HG03025 (cell line): ENCODE results near the gene NFKBIB.
"Not testable (repeated sequence)": the region's sequence is repeated elsewhere in the genome, so short reads cannot be mapped to it uniquely, and the experiment has no call there.

Source experiments
- ATAC-seq: cut with Tn5 transposase; IDR thresholded peaks from one replicate; pipeline ENCODE4 v1.9.1; 2021; ENCODE audit warnings: mild to moderate bottlenecking, moderate library complexity; ENCODE audit not compliant: unreplicated experiment, low FRiP score

NFKBIB gene

DNA sequence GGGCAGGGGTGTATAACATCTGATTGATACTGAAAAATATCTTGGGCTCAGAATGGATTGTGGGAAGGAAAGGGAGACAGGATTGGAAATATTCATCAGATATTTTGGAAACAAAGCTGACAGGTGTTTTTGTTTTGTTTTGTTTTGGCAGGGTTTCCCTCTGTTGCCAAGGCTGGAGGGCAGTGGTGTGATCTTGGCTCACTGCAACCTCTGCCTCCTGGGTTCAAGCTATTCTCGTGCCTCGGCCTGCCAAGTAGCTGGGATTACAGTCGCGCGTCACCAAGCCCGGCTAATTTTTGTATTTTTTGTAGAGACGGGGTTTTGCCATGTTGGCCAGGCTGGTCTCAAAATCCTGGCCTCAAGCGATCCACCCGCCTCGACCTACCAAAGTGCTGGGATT is 26.4 kb upstream of the NFKBIB start:
- not testable (repeated sequence) for ATAC-seq

DNA sequence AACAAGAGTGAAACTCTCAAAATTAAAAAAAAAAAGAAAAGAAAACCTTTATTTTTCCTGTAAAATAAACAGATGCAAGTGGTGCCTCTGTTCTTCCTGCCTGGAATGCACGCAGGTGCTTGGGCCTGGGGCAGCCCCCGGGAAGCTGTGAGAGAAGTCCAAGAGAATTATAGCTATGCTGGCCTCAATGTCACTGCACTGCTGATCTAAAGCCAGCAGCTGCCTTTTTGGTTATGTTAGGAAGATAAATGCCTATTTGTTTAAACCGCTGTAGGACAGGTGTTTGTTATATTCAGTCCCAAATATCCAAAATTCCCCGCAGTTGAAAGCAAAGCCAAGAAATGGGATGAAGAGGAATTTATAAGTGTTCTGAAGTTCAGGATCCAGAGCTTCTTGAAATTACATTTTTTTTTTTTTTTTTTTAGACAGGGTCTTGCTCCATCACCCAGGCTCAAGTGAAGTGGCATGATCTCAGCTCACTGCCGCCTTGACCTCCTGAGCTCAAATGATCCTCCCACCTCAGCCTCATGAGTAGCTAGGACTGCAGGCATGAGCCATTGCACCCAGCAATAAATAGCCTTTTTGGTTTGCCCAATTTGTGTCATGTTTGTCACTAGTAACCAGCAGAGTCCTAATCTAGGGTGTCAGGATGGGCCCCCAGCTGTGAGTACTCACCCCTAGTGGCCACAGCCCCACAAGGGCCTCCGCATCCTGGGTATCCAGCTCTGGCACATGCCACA is 23.9 kb upstream of the NFKBIB start:
- ATAC-seq, result no peak

DNA sequence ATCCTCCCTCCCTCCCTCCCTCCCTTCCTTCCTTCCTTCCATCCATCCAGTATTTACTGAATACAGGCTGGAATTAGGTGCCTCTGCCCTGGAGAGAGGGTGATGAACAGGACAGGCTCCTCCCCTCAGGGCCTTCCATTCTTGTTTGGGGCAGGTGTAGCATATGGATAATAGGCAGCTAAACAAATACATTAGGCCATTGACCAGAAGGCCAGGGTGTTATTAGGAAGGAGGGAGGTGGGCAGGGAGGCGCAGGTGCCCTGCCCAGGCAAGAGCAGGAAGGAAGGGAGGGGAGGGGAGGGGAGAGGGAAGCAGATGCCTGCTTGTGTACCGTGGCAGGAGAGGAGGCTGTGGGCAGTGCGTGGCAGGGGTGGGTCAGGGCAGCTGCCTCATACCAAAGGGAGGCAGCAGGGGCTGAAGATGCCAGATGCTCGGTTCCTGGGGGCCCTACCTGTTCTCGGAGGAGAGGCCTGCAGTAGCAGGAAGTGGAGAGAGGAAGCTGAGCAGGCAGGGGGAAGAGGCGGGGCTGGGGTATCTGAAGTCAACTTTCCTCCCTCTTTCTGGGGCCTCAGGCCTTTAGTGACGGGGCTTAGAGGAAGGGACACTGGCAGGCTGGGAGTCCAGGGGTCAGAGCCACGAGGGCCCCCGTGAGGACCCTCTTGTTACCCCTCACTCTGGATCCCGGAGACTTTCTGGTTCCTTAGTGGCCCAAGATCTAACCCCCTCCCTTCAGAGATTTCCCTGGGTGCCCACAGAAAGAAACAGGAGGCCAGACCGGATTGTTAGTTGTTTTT is 21.8 kb upstream of the NFKBIB start, which contains the start of gene RINL:
TSS of gene RINL (minus strand) at position 495 of the 794 bp plus-strand sequence. CDS start 1,533 bp downstream, outside the sequence.
- no peak for ATAC-seq

DNA sequence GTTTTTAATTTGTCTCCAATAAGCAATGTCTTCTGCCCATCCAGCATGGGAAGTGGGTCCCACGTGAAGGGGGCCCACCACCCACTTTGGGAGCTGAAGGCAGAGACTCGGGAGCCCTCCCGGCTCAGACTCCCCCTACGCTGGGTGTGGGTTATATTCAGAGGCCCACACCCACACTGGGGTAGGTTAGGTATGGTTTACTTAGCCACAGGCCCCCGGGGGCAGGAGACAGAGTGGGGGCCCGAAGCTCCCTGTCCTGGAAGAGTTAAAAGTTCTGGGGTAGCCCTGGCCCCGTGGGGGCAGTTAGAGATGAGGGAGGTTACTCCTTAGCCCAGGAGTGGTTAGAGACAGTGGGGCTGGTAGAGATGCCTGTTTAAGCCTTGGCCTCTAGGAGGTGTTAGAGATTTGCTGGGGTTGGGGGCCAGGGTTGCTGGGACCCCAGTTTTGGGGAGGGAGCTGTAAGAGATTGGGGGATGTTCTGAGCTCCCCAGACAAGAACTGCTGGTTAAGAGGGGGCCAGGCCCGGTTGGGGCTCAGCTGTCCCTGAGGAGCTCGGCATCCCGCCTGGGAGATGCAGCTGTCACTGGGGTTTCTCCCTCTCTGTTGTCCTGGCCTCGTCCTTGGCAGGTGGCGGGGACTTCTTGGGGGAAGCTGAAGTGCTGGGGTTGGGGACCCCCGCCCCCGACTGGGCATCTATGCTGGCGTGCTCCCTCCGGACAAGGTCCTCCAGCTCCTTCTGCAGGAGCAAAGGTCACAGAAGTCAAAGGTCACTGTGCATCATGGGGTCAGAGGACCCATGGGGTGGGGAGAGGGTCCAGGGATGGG is 21.0 kb upstream of the NFKBIB start:
- no peak for ATAC-seq

DNA sequence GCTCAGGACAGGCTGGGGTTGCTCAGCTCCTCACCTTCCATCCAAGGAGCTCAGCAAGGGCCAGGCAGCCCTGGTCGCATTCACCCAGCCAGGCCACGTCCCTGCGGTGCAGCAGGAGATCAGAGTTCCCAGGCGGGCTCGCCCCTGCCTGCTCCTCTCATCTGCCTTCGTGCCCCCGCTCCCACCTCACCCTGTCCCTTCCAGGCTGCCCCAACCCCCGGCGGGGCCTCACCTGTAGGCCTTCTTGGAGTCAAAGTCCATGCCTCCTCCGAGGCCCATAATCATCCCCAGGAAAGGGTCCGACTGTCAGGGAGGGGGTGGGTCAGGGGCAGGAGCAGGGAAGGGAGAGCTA is 20.4 kb upstream of the NFKBIB start:
- no peak for ATAC-seq

DNA sequence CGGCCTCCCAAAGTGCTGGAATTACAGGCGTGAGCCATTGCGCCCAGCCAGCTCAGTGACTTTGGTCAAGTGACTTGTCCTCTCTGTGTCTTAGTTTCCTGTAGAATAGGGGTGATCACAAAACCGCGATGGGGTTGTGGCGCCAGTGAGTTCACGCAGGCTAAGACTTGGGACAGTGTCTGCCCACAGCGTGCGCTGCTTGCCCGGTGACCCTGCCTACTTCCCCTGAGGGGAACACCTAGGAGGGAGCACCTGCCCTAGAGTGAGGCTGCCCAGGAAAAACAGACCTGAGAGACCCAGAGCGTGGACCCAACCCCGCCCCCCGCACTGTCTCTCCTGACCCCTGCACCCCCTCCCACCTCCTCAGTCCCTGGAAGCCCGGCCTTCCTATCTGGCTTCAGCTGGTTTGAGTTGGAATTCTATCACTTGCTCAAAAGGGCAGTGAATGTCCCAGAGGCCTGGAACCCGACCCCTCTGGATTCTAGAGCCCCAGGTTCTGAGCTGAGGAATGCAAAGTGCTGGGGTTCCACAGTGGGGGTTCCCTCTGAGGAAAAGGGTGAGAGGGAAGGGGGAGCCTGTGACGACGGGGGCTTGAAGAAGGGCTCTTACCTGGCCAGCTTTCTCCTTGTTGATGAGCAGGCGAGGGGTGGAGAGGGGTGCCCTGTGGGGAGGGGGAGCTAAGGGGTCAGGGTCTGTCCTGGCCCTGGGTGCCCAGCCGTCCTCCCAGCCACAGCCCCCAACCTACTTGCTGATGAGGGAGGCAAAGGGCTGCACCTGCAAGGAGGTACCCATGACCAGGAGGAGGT is 19.5 kb upstream of the NFKBIB start:
- ATAC-seq, result no peak

DNA sequence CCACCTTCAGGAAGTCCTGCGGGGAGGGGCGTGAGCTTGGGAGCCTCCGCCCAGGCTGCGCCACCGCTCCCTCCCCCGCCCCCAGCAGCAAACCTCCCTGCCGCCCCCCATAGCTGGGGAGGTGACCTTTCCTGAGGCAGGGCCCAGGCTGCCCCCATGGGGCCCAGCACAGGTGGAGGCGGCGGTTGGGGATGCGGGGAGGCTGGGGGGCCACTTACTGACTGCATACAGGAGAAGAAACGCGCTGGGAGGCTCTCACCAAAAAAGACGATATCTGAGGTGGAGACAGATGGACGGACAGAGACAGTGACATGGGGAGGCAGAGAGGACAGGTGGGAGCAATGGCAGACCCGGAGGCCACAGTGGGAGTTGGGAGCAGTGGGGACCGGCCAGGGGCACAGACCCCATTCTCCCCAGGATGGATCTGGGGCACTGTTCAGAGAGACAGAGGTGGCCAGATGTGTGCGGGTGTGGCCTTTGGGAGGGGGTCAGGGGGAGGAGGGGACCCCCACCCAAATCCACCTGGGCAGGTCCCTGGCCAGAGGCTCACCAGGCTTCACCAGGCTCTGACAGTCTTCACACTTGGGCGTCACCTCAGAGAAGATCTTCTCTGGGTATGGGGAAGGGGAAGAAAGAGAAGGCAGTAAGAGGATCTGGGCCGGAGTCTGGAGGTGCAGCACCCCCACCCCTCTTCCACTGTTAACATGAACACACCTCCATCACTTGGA is 18.7 kb upstream of the NFKBIB start:
- no peak for ATAC-seq

DNA sequence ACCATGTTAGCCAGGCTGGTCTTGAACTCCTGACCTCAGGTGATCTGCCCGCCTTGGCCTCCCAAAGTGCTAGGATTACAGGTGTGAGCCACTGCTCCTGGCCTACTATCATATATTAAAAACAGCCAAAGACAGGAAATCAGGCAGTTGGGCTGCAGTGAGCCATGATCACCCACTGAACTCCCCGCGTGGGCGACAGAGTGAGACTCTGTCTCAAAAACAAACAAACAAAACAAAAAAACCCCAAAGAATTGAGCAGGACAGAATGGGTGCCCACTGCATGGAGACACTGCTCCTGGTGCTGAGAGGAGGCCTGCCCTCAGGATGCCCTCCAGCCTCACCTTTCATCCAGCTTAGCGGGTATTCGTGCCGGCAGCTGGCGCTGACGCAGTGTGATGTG is 16.5 kb upstream of the NFKBIB start:
- no peak for ATAC-seq

DNA sequence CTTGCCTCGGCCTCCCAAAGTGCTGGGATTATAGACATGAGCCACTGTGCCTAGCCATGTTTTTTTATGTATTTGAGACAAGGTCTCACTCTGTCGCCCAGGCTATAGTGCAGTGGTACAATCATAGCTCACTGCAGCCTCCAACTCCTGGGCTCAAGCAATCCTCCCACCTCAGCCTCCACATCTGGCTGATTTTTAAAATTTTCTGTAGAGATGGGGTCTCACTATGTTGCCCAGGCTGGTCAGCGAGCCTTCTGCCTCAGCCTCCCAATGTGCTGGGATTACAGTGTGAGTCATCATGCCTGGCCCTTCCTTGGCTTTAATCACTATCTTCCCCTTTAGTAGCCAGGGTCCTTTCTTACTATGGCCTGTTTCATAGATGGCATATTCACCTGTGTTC is 15.1 kb upstream of the NFKBIB start:
- ATAC-seq, result not testable (repeated sequence)

DNA sequence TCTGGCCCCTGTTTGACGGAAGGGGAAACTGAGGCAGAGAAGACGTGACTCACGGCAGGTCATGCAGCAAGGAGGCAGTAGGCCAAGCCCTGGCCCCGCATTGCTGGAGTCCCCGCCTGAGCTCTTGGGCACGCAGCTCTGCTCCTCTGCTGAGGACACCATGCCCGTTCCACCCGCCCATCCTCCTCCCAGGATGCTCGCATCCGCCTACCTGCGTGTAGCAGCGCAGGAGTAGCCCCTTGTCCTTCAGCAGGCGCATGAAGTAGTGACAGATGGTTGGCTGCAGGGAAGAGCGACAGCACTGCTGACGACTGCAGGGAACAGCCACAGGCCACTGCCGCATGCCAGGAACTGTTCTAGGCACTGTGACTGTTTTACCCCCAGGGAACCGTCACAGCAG is 10.9 kb upstream of the NFKBIB start:
- no peak for ATAC-seq

DNA sequence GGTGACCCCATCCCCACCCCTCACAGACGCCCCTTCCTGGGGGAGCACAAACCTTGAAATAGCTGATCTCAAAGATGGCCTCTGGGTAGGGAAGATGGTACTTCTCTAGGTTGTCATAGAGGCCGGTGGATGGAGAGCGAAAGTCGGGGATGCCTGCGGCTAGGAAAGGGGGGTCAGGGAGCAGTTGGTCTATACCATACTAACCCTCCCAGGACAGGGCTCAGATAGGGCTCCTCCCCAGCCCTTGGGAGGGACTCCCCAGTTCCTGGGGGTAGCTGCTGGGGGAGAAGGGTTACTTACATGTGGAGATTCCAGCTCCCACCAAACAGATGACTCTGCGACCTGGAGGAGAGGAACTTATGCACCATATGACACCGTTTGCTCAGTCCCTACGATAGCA is 10.0 kb upstream of the NFKBIB start:
- no peak for ATAC-seq

DNA sequence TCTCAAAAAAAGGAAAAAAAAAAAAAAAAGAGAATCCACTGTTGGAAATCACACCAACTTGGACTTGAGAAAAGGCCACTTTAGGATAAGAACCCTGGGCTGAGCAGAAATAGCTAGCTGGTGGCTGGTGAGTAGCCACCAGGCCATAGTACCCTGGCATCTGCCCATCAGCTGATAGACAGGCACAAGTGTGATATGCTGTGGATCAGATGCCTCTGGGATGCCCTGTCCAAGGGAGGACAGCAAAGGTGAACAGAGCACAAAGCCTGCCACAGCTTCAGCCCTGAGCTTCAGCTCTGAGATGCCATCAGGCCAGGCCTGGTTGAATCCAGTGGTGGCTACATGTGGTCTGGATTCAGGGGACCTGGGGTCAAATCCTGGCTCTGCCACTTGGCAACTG is 9.1 kb upstream of the NFKBIB start:
- no peak for ATAC-seq

DNA sequence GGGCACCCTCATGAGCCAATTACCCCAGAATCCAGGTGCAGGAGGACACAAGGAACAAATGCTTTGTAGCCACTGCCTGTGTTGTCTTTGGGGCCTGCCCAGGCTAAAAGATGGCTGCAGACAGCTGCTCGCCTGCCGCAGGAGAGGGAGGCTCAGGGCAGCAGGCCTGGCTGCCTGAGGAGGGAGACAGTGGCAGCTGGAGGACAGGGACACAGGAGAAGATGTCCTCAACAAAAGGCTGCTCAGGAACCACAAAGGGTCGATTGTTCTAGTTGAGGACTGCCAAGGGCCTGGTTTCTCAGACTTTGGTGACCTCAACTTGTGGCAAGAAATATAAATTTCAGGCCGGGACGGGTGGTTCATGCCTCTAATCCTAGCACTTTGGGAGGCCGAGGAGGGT is 8.0 kb upstream of the NFKBIB start:
- ATAC-seq, result no peak

DNA sequence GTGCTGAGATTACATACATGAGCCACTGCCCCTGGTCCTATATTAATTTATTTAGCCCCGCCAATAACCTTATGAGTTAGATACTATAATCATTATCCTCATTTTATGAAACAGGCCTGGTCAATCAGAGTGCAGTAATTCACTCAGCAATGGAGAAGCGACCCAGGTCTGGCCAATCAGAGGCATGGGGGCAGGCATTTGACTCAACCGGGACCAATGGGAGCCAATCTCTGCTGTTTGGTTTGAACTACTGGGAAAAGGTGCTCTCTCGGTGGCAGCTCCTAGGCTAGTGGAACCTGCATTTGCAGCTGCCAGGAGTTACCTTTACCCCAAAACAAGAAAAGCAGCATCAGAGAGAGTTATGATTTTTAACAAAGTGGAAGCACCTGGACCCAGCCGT is 6.9 kb upstream of the NFKBIB start:
- no peak for ATAC-seq

DNA sequence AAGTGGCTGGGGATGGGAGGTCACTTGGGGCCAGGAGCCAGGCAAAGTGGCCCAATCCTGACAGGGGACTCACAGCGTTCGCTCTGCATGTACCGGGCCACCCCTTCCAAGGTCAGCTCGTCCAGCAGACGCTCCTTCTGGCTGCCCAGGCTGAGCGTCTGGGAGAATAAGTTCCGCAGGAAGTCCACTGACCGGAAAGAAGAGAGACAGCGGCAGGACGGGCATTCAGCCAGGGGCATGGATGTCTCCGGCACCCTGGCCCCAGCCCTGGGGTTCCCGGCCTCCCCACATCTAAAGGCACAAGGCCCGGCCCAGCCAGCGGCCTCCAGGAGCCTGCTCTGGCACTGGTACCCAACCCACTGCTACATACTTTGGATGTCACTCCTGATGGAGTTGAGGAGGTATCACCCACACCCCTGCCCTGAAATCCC is 6.4 kb upstream of the NFKBIB start:
- no peak for ATAC-seq

DNA sequence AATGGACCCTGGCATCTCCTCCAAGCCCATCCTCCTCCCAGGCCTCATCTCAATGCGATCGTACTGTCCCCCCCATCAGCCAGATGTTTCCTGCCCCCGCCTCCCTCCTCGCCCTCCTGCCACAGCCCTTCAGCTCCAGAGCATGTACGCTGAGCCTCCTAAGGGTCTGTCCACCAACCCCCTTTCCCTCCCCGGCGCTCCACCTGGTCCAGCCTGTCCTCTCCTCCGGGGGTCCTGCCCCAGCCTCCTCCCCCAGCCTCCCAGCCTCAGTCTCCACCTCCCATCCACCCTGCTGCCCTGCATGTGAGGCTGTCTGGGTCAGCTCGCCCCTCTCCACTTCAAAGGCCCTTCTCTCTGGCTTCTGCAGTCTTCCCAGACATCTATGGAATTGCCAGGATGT is 4.8 kb upstream of the NFKBIB start:
- ATAC-seq, result no peak

DNA sequence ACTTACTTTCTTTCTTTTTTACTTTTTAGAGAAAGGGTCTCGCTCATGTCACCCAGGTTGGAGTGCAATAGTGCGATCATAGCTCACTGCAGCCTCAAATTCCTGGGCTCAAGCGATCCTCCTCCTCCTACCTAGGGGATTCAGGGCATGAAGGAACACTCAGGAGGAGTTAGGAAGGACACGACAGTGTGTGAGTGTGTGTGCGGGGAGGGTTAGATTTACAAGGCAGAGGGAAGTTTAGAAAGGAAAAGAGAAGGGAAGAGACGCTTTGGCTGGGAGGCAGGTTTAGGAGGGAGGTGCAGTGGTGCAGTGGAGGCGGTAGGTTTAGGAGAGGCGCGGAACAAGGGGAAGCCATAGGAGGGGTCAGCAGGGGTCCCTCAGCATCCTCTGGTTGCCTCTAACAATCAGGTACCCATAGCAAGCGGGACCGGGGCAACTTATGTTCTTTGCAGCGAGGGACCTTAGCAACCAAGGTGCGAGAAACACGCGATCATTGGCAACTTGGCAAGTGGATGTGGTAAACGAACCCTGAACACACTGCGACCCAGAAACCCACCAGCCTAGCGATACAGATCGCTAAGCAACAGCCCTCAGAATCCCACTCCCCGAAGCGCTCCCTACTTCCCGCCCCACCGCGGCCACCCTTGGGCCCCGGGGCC is 852 bp upstream of the NFKBIB start:
- ATAC-seq, result no peak

DNA sequence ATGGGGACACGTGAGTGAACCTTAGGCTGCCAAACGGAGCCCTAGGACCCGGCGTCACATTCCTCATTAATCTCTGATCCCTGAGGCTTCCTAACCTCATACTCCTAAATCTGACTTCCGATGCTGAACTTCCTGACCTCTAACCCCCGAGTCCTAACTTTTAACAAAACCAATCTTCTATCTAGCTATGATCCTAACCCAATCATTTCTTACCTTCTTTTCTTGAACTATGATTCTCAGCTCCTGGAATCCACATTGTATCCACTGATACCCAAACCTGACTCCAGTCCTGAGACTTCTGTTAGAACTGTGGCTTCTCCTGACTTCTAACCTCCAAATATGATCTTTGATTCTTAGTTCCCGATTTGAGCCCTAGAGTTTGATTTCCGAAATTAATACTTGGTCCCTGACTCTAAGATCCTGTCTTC is 447 bp downstream of the NFKBIB start:
- no peak for ATAC-seq

DNA sequence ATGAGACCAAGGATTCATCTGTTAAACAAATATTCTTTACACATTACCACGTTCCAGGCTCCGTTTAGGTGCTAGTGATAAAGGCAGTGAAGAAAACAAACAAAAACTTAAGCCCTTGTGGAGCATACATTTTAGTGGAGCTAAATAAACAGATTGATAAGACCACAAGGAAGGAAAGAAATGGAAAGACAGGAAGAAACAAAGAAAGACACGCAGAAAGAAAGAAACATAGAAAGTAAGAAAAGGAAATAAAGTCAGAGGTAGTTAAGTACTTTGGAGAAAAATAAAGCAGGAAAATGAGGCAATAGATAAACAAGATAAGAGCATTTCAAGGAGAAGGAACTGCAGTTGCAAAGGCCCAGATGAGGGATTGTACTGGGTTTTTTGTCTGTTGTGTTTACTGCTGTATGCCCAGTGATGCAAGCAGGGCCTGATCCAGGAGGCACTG is 998 bp downstream of the NFKBIB start:
- no peak for ATAC-seq
